SH-SY5Y (cell line): ENCODE results near the gene COG4.

Experiments used
- GATA2 ChIP-seq: IDR thresholded peaks from 2 replicates; pipeline ENCODE4 v1.6.1; 2011; ENCODE audit warnings: mild to moderate bottlenecking, low read depth, low read length
- GATA3 ChIP-seq: IDR thresholded peaks from 2 replicates; pipeline ENCODE4 v1.6.1; 2011; ENCODE audit warnings: low read depth, mild to moderate bottlenecking, low read length, moderate library complexity

DNA sequence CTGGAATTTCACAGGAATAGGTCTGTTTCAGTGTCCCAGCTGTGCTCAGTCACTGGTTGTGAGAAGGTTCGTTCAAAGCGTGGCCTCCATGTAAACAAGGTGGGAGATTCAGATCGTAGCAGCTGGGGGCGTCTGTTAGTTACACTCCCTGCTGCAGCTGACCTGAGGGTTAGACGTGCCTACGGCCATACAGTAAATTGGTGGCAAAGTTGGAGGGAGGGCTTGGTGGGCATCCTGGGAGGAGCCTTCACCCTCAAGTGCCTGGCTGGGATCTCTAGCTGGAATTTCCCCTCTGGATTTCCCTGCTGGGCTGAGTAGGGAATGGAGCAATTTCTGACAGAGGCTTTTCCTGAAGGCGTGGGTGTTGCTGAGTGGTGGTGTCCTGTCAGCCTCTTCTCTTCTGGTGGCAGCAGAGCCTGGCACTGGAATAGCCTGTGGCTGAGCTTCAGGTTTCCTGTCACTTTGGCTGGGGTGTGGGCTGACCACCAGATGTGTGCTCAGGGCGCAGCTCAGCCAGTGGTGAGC is 62.6 kb downstream of the COG4 start:
- no peak for TF ChIP-seq GATA2
- TF ChIP-seq GATA3 = no peak
